Epithelial cell of esophagus (primary cell): ENCODE results near the gene OR4C15.

Experiments used
- DNase-seq: peaks from one replicate; pipeline ENCODE4 v3.0.0; 2010; ENCODE audit warnings: low read depth
- H3K4me3 ChIP-seq: 2 replicates; pipeline ENCODE4 v1.5.1; 2011; ENCODE audit warnings: mild to moderate bottlenecking, low read length, control low read depth
- CTCF ChIP-seq: IDR thresholded peaks from 2 replicates; pipeline ENCODE4 v1.5.1; 2011; ENCODE audit warnings: low read depth, mild to moderate bottlenecking, low read length, control low read depth, inconsistent platforms; ENCODE audit not compliant: insufficient read depth; ENCODE audit errors: missing control alignments

The OR4C15 gene

DNA sequence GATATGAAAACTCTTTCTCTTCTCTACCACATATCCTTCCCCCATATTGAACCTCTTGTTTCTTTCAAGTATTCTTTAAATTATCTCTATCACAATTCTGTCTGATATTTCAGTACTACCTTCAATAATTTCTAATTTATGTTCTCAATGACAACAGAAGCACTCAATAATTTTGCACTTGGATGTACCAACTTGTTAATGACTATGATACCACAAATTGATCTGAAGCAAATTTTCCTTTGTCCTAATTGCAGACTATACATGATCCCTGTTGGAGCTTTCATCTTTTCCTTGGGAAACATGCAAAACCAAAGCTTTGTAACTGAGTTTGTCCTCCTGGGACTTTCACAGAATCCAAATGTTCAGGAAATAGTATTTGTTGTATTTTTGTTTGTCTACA is at the start of gene OR4C15:
Gene OR4C15 (plus strand): TSS at position 301 of the 400 bp plus-strand sequence. CDS start 0 bp downstream, at position 301.
- no peak within 1 kb of the TSS for H3K4me3 ChIP-seq
- no peak for DNase-seq
- no peak for TF ChIP-seq CTCF

DNA sequence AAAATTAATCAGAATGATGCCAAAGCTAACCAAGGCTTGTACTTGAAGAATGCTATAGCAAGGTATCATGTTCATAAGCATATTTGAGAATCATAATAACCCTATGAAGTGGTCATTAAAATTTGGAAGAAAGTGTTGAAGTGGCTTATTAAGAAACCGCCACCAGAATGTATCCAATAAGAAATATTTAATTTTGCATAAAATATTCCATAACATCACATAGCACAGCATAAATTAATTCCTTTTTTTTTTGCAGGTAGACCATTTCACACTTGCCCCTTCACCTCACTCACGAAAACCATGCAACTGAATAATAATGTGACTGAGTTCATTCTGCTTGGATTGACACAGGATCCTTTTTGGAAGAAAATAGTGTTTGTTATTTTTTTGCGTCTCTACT is 17.6 kb downstream of the OR4C15 start, which contains the start of gene OR4C16:
Gene OR4C16 (plus strand): TSS at position 301 of the 400 bp plus-strand sequence. CDS start 0 bp downstream, at position 301.
- H3K4me3 ChIP-seq = no peak within 1 kb of the TSS
- no peak for TF ChIP-seq CTCF
- DNase-seq = no peak

DNA sequence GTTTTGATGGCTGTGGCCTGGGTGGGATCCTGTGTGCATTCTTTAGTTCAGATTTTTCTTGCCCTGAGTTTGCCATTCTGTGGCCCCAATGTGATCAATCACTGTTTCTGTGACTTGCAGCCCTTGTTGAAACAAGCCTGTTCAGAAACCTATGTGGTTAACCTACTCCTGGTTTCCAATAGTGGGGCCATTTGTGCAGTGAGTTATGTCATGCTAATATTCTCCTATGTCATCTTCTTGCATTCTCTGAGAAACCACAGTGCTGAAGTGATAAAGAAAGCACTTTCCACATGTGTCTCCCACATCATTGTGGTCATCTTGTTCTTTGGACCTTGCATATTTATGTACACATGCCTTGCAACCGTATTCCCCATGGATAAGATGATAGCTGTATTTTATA is 18.3 kb downstream of the OR4C15 start:
- no peak overlapping the region for H3K4me3 ChIP-seq
- TF ChIP-seq CTCF = no peak

More for the DNA sequence above, 18.3 kb downstream of the OR4C15 start:
- DNase-seq = no peak
